Neuronal stem cell (in vitro differentiated cells): Measurements from ENCODE around the gene AFAP1.

Source experiments
- DNase-seq: peaks from one replicate; pipeline ENCODE4 v3.0.0-alpha.2; 2013; ENCODE audit warnings: low spot score
- H2AFZ ChIP-seq: one replicate; pipeline ENCODE4 v1.6.1; 2013; ENCODE audit warnings: mild to moderate bottlenecking, low read length, inconsistent platforms
- H2AK5ac ChIP-seq: 2 replicates; pipeline ENCODE4 v1.6.1; 2013; ENCODE audit warnings: low read depth, mild to moderate bottlenecking, inconsistent platforms, low read length, moderate library complexity, mixed read lengths
- H2BK120ac ChIP-seq: 2 replicates; pipeline ENCODE4 v1.6.1; 2013; ENCODE audit warnings: low read depth, mild to moderate bottlenecking, inconsistent platforms, low read length, moderate library complexity, mixed read lengths
- H2BK12ac ChIP-seq: one replicate; pipeline ENCODE4 v1.6.1; 2013; ENCODE audit warnings: low read length, inconsistent platforms
- H2BK15ac ChIP-seq: 2 replicates; pipeline ENCODE4 v1.6.1; 2013; ENCODE audit warnings: mild to moderate bottlenecking, low read length, inconsistent platforms, mixed read lengths
- H2BK5ac ChIP-seq: one replicate; pipeline ENCODE4 v1.6.1; 2013; ENCODE audit warnings: inconsistent platforms, mild to moderate bottlenecking, low read length, moderate library complexity
- H3K14ac ChIP-seq: one replicate; pipeline ENCODE4 v1.6.1; 2013; ENCODE audit warnings: low read length, inconsistent platforms
- H3K18ac ChIP-seq: 2 replicates; pipeline ENCODE4 v1.6.1; 2013; ENCODE audit warnings: low read length, inconsistent platforms
- H3K23ac ChIP-seq: 2 replicates; pipeline ENCODE4 v1.6.1; 2013; ENCODE audit warnings: low read depth, mild to moderate bottlenecking, mixed read lengths, low read length, inconsistent platforms; ENCODE audit not compliant: poor library complexity
- H3K27ac ChIP-seq: replicated peaks from 3 replicates; pipeline ENCODE4 v1.5.1; 2013; ENCODE audit warnings: low read length, inconsistent platforms
- H3K27me3 ChIP-seq, 3 experiments: 2 replicates each; pipeline ENCODE4 v1.6.1; 2013; ENCODE audit warnings: low read length in 3 of 3, mild to moderate bottlenecking in 2 of 3, inconsistent platforms in 1 of 3, low read depth in 1 of 3, mixed read lengths in 1 of 3, moderate library complexity in 1 of 3; ENCODE audit not compliant: control insufficient read depth in 3 of 3, insufficient read depth in 3 of 3
- H3K36me3 ChIP-seq, 2 donors: replicated peaks in 1 of 2; 2 replicates each; pipeline ENCODE4 v1.6.1; 2013; ENCODE audit warnings: low read length in 2 of 2; ENCODE audit not compliant: control insufficient read depth in 2 of 2, insufficient read depth in 2 of 2
- H3K4ac ChIP-seq: 2 replicates; pipeline ENCODE4 v1.6.1; 2013; ENCODE audit warnings: inconsistent platforms, mild to moderate bottlenecking, low read length, moderate library complexity
- H3K4me1 ChIP-seq, 2 donors: 1 replicate in 1 of 2; 2 replicates in 1 of 2; pipeline ENCODE4 v1.6.1; 2013; ENCODE audit warnings: low read length in 2 of 2, low read depth in 1 of 2; ENCODE audit not compliant: control insufficient read depth in 2 of 2, insufficient read depth in 1 of 2
- H3K4me2 ChIP-seq: one replicate; pipeline ENCODE4 v1.6.1; 2013; ENCODE audit warnings: mild to moderate bottlenecking, low read length, inconsistent platforms; ENCODE audit not compliant: insufficient read depth, poor library complexity, severe bottlenecking
- H3K4me3 ChIP-seq, 2 donors: 2 replicates each; pipeline ENCODE4 v1.5.1; 2013; ENCODE audit warnings: low read length in 2 of 2, mild to moderate bottlenecking in 2 of 2, inconsistent platforms in 1 of 2, moderate library complexity in 1 of 2
- H3K79me1 ChIP-seq: one replicate; pipeline ENCODE4 v1.6.1; 2013; ENCODE audit warnings: low read depth, mild to moderate bottlenecking, inconsistent platforms, low read length, moderate library complexity
- H3K9ac ChIP-seq: one replicate; pipeline ENCODE4 v1.6.1; 2013; ENCODE audit warnings: mild to moderate bottlenecking, low read depth, low read length, inconsistent platforms; ENCODE audit not compliant: poor library complexity
- H3K9me3 ChIP-seq, 2 donors: replicated peaks in 1 of 2; 2 replicates each; pipeline versions ENCODE3 to v1.6.1; 2013; ENCODE audit warnings: low read length in 2 of 2, mild to moderate bottlenecking in 2 of 2, inconsistent platforms in 1 of 2, low read depth in 1 of 2, mixed read lengths in 1 of 2, moderate library complexity in 1 of 2; ENCODE audit not compliant: control insufficient read depth in 2 of 2, insufficient read depth in 1 of 2
- H4K8ac ChIP-seq: one replicate; pipeline ENCODE4 v1.6.1; 2013; ENCODE audit warnings: low read depth, mild to moderate bottlenecking, inconsistent platforms, low read length, moderate library complexity
- H4K91ac ChIP-seq: one replicate; pipeline ENCODE4 v1.6.1; 2013; ENCODE audit warnings: low read length, low read depth, mild to moderate bottlenecking, inconsistent platforms; ENCODE audit not compliant: poor library complexity
- WGBS, 2 donors: extraction: QIAGEN DNeasy Blood & Tissue Kit; methylation state at CpG; one replicate each; pipeline ENCODE4 v1.1.7; 2013; ENCODE audit warnings: missing lambda C conversion rate in 2 of 2, mixed read lengths in 1 of 2; ENCODE audit not compliant: insufficient read length in 2 of 2, insufficient replicate concordance in 1 of 2; ENCODE audit errors: extremely low coverage in 2 of 2; 5-methylcytosine and 5-hydroxymethylcytosine counted together

The AFAP1 gene

GRCh38 chr4:7801641-7802040, 138.0 kb downstream of the AFAP1 start:
- Histone ChIP-seq H3K9me3 (no peaks in the 10 kb centered on the region), H4K91ac (no peak overlapping the region), H2BK5ac (no peak overlapping the region), H2BK15ac (no peak overlapping the region), H2AFZ (no peak overlapping the region), H3K23ac (no peak overlapping the region), H3K9ac (no peak overlapping the region), H3K36me3 (peaks cover 8 to 20% of the 10 kb centered on the region in 2 donors), H4K8ac (no peak overlapping the region), H3K4me2 (no peak overlapping the region), H3K4me3 (no peak overlapping the region), H2BK12ac (no peak overlapping the region), H3K4me1 (peaks cover 12 to 15% of the 10 kb centered on the region in 2 donors), H3K18ac (no peak overlapping the region), H3K4ac (no peak overlapping the region), H2BK120ac (no peak overlapping the region), H3K79me1 (no peaks in the 10 kb centered on the region), H3K27ac (no peak overlapping the region), H2AK5ac (no peak overlapping the region), H3K27me3 (peaks cover 0 to 2% (median 0%) of the 10 kb centered on the region in 3 experiments), H3K14ac (no peak overlapping the region)
- DNase-seq, result no peak
- WGBS, 2 donors, result no CpG with 5 or more reads among the region's 1 CpG

- H3K4me2 ChIP-seq, result no peak overlapping the region
- no peak overlapping the region for H3K27ac ChIP-seq
- peaks cover 8 to 20% of the 10 kb centered on the region in 2 donors for H3K36me3 ChIP-seq
These were observed 138.7 kb downstream of the AFAP1 start for GRCh38 chr4:7801001-7801400.

GRCh38 chr4:7800410-7800809, 139.3 kb downstream of the AFAP1 start:
- Histone ChIP-seq H2BK120ac (no peak overlapping the region), H3K4ac (no peak overlapping the region), H3K27ac (no peak overlapping the region), H2BK12ac (no peak overlapping the region), H3K4me1 (peaks cover 2 to 5% of the 10 kb centered on the region in 2 donors), H3K4me2 (no peak overlapping the region), H3K36me3 (peaks cover 8 to 20% of the 10 kb centered on the region in 2 donors), H4K8ac (no peak overlapping the region), H3K9me3 (no peaks in the 10 kb centered on the region), H4K91ac (no peak overlapping the region), H2BK15ac (no peak overlapping the region), H2BK5ac (no peak overlapping the region), H3K27me3 (peaks cover 0 to 2% (median 0%) of the 10 kb centered on the region in 3 experiments), H3K4me3 (no peak overlapping the region), H3K14ac (no peak overlapping the region), H3K23ac (no peak overlapping the region), H3K79me1 (no peaks in the 10 kb centered on the region), H2AK5ac (no peak overlapping the region), H3K9ac (no peak overlapping the region), H2AFZ (no peak overlapping the region), H3K18ac (no peak overlapping the region)
- no CpG with 5 or more reads among the region's 22 CpGs for WGBS, 2 donors
- DNase-seq, result no peak

More at GRCh38 chr4:7801001-7801400, 138.7 kb downstream of the AFAP1 start:
- no peak overlapping the region for H3K18ac ChIP-seq
- peaks cover 0 to 2% (median 0%) of the 10 kb centered on the region in 3 experiments for H3K27me3 ChIP-seq
- H3K14ac ChIP-seq, result no peak overlapping the region
- no peak overlapping the region for H2BK120ac ChIP-seq
- H2BK5ac ChIP-seq, result no peak overlapping the region
- no peak overlapping the region for H2BK15ac ChIP-seq
- no peak overlapping the region for H2AFZ ChIP-seq
- H2BK12ac ChIP-seq, result no peak overlapping the region
- no peak overlapping the region for H4K8ac ChIP-seq
- H3K4ac ChIP-seq, result no peak overlapping the region
- no peak overlapping the region for H3K9ac ChIP-seq
- peaks cover 8 to 10% of the 10 kb centered on the region in 2 donors for H3K4me1 ChIP-seq
- DNase-seq, result no peak
- no CpG with 5 or more reads among the region's 10 CpGs for WGBS, 2 donors
- H2AK5ac ChIP-seq, result no peak overlapping the region
- H3K79me1 ChIP-seq, result no peaks in the 10 kb centered on the region
- no peak overlapping the region for H3K23ac ChIP-seq
- no peaks in the 10 kb centered on the region for H3K9me3 ChIP-seq
- no peak overlapping the region for H3K4me3 ChIP-seq
- H4K91ac ChIP-seq, result no peak overlapping the region

GRCh38 chr4:7799736-7800135, 139.9 kb downstream of the AFAP1 start:
- H2BK5ac ChIP-seq, result no peak overlapping the region
- no peak overlapping the region for H4K91ac ChIP-seq
- no peak for DNase-seq
- H2AFZ ChIP-seq, result no peak overlapping the region
- peaks cover 0 to 2% (median 0%) of the 10 kb centered on the region in 3 experiments for H3K27me3 ChIP-seq
- H3K27ac ChIP-seq, result no peak overlapping the region
- H3K18ac ChIP-seq, result no peak overlapping the region
- peaks cover 0 to 5% of the 10 kb centered on the region in 2 donors for H3K4me1 ChIP-seq
- no CpG with 5 or more reads among the region's 5 CpGs for WGBS, 2 donors
- no peak overlapping the region for H3K4me3 ChIP-seq
- no peak overlapping the region for H3K4me2 ChIP-seq
- no peak overlapping the region for H3K4ac ChIP-seq
- H2BK120ac ChIP-seq, result no peak overlapping the region
- no peak overlapping the region for H4K8ac ChIP-seq
- no peaks in the 10 kb centered on the region for H3K79me1 ChIP-seq
- H3K9ac ChIP-seq, result no peak overlapping the region
- no peak overlapping the region for H3K23ac ChIP-seq
- peaks cover 8 to 20% of the 10 kb centered on the region in 2 donors for H3K36me3 ChIP-seq
- no peak overlapping the region for H2AK5ac ChIP-seq
- H3K14ac ChIP-seq, result no peak overlapping the region
- no peaks in the 10 kb centered on the region for H3K9me3 ChIP-seq
- no peak overlapping the region for H2BK15ac ChIP-seq
- no peak overlapping the region for H2BK12ac ChIP-seq
